CD4-positive, alpha-beta T cell treated with Interleukin-4 for 4 hours (primary cell): ENCODE measurements around the gene DNAJC17.

Experiments
- DNase-seq: peaks from one replicate; pipeline ENCODE4 v3.0.0-alpha.2; 2020

The DNAJC17 gene

DNA sequence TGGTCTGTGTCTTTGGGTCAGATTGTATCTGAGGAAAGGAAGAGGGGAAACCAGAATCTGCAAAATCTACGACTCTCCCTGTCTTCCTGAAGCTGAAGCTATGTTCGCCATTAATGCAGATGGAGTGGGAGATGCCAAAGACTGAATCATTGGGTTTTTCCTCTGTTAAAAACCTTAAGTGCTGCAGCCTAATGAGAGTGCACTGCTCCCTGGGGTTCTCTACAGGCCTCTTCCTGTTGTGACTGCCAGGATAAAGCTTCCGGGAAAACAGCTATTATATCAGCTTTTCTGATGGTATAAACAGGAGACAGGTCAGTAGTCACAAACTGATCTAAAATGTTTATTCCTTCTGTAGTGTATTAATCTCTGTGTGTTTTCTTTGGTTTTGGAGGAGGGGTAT lies 76.2 kb downstream of the DNAJC17 start:
- DNase-seq, result no peak

DNA sequence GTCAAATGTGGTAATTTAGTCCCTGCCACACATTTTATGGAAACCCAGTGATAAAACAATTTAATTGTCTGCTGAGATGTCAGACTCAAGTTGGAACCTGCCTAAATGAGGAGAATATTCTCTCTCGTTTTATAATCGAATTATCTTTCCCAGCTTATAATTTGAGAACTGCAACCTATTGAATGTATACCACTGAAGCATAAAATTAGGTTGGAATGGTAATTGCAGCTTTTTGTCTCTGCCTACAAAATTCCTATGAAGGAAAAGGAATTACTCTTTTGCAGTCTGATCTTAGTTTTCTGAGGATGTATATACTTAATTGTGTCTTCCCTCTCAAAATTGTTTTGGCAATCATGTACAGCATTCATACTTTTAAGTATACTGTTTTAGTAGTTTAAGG lies 83.4 kb downstream of the DNAJC17 start:
- no peak for DNase-seq

DNA sequence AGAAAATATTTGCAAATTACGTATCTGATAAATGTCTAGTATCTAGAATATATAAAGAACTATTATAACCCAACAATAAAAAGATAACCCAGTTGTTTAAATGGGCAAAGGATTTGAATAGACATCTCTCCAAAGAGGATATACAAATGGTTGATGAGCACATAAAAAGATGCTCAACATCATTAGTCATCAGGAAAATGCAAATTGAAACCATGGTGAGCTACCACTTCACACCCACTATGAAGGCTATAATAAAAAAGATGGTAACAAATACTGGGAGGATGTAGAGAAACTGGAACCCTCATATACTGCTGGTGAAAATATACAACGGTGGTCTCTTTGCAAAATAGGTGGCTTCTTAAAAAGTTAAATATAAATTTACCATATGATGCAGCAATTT lies 84.3 kb downstream of the DNAJC17 start:
- no peak for DNase-seq

DNA sequence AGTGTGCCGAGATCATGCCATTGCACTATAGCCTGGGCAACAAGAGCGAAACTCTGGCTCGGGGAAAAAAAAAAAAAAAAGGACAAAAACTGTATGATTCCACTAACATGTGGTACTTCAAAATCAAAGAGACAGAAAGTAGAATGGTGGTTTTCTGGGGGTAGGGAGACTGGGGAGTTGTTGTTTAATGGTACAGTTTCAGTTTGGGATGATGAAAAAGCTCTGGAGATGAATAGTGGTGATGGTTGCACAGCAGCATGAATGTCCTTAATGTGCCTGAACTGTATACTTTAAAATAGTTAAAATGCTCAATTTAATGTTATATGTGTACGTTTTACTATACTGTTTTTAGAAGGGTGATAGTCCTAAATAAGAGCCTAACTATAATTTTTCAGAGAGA lies 84.9 kb downstream of the DNAJC17 start:
- no peak for DNase-seq

DNA sequence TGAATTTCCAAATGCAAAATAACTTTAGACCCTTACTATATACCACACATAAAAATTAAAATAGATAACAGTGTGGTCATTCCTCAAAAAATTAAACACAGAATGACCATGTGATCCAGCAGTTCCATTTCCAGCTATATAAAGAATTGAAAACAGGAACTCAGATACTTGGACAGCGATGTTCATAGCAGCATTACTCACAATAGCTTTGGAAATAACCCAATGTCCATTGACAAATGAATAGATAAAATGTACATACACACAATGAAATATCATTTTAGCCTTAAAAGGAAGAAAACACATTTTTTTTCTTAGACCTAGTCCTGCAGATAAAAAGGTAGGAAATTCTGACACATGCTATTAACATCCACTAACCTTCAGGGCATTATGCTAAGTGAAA lies 85.6 kb downstream of the DNAJC17 start:
- DNase-seq, result no peak

DNA sequence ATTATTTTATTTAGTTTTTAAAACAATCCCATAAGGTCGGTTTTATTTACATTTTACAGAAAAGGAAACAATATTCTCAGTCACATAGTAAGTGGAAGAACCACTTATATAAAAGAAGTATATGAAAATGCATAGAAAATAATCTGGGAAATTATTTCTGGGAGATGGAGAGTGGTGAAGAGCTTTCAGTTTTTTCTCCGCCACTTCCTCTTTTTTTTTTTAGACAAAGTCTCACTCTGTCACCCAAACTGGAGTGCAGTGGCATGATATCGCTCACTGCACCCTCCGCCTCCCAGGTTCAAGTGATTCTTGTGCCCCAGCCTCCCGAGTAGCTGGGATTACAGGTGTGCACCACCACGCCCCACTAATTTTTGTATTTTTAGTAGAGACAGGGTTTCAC lies 91.1 kb downstream of the DNAJC17 start:
- DNase-seq, result no peak
